Stimulated activated CD4-positive, alpha-beta T cell treated with anti-CD3 and anti-CD28 coated beads, Interleukin-15, amount 100 ng/mL, for 1 hour (primary cell): ENCODE results near the gene EXOC6B.

Experiments used
- DNase-seq, 2 donors: peaks; one replicate each; pipeline ENCODE4 v3.0.0-alpha.2; 2020; ENCODE audit warnings: low read depth in 1 of 2, low spot score in 1 of 2

Gene EXOC6B

GRCh38 chr2:72235497-72236415 is 590.1 kb downstream of the EXOC6B start:
- no peak for DNase-seq

GRCh38 chr2:72233211-72233610 is 592.6 kb downstream of the EXOC6B start:
- DNase-seq, result no peak

- no peak for DNase-seq
Measured at GRCh38 chr2:72222829-72223564, 602.8 kb downstream of the EXOC6B start.

GRCh38 chr2:72220170-72220569 is 605.7 kb downstream of the EXOC6B start:
- no peak for DNase-seq

GRCh38 chr2:72214429-72215143 is 611.2 kb downstream of the EXOC6B start:
- DNase-seq, result no peak

- DNase-seq, result no peak
Measured at GRCh38 chr2:72212486-72212855, 613.4 kb downstream of the EXOC6B start.

GRCh38 chr2:72211777-72212485 is 613.9 kb downstream of the EXOC6B start:
- no peak for DNase-seq

GRCh38 chr2:72211350-72211749 is 614.5 kb downstream of the EXOC6B start:
- no peak for DNase-seq

- no peak for DNase-seq
Measured at GRCh38 chr2:72210470-72210869, 615.4 kb downstream of the EXOC6B start.

- DNase-seq, result no peak
Measured at GRCh38 chr2:72208225-72208624, 617.6 kb downstream of the EXOC6B start.

- no peak for DNase-seq
Measured at GRCh38 chr2:72207334-72207733, 618.5 kb downstream of the EXOC6B start.

- DNase-seq, result no peak
Measured at GRCh38 chr2:72205504-72205881, 620.3 kb downstream of the EXOC6B start.

- DNase-seq, result no peak
Measured at GRCh38 chr2:72204786-72205503, 620.9 kb downstream of the EXOC6B start.

- no peak for DNase-seq
Measured at GRCh38 chr2:72204156-72204785, 621.6 kb downstream of the EXOC6B start.

- no peak for DNase-seq
Measured at GRCh38 chr2:72198532-72199241, 627.1 kb downstream of the EXOC6B start.

GRCh38 chr2:72193723-72194122 is 632.1 kb downstream of the EXOC6B start:
- DNase-seq, result no peak

- DNase-seq, result no peak
Measured at GRCh38 chr2:72191441-72191840, 634.4 kb downstream of the EXOC6B start.

GRCh38 chr2:72185206-72185605 is 640.6 kb downstream of the EXOC6B start:
- no peak for DNase-seq

- DNase-seq, result no peak
Measured at GRCh38 chr2:72183466-72183865, 642.4 kb downstream of the EXOC6B start.
